Measurements from ENCODE around the gene CTNS.

Gene CTNS

DNA sequence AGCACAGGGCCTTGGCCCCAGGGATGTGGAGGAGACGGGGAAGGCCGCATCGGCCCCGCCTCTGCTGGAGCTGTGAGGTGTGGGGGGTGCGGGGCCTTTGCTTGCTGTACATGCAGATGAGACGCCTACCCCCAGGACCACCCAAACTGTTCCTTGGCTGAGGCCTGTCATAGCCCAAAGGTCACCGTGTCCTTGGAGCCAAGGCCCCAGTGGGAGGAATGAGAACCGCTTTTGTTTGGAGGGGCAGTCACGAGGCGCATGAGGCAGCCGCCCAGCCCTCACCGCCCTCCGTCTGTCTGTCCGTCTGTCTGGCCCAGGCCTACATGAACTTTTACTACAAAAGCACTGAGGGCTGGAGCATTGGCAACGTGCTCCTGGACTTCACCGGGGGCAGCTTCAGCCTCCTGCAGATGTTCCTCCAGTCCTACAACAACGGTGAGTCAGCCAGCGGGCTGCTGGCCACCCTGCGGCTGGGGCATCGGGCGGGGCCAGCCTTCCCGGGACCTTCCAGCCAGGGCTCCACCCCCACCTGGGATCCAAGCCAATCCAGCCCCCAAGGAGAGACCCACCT is 23.1 kb downstream of the CTNS start:
- peak; percentile 57 for DNase-seq (ENCODE audit: low spot score)

DNA sequence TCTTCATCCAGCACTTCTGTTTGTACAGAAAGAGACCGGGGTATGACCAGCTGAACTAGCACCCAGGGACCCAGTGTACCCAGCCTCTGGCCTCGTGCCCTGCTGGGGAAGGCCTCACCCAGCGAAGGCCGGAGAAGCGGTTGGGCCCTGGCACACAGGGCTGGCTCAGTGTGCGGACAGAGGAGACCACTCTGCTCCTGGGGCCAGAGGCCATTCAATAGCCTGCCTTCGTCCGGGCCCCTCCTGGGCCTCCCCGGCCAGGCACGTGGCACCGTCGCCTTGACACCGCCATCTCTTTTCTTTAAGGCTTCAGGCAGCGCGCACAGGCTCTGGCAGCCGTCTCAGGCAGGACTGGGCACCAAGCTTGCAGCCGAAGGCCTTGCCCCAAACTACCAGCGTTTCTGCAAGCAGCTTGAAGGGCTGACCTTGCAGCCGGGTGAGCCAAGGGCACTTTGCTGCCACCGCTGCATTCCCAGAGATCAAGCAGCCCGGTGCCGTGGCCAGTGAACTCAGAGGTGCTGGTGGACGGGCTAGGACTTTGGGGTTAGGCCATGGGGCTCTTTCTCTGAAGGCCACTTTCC is 23.8 kb downstream of the CTNS start:
- DNase-seq (ENCODE audit: low spot score): no peak

DNA sequence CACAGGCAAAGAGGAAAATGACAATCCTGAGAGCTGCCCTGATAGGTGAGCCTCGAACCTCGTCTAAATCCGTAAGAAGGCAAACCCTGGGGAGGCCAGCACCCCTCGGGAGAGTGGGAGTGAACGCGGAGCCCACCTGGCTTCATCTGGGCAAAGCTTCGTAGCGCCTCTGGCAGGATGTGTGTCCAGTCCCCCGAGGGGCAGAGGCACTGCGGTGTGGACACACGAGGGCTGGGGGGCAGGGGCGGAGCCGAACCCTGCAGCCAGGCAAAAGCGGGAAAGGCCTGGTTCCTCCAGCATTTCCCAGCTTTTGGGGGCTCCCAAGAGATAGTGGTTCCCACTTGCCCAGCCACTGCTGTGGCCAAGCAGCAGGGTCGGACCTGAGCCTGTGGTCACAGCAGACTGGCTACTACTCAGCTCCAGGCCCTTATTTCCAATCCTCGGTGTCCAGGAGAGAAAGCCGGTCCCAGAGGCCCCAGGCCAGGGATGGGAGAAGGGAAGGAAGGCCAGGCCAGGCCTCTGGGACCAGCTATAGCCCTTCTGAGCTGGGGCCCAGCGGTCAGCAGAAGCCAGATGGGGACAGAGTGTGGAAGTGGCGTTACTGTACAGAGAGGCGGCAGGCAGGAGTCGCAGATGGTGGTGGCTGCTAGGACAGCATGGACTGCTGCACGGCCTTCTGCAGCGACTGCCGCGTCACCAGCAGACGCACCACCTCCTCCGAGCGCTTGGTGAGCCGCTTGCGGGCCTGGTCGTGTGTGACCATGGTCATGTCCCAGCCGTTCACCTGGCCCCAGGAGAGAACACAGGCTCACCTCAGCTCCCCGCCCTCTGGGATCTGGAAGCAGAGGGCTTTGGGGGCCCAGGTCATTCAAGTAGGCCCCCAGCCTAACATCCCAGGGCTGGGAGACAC is 26.8 kb downstream of the CTNS start:
- no peak for DNase-seq (ENCODE audit: low spot score)

DNA sequence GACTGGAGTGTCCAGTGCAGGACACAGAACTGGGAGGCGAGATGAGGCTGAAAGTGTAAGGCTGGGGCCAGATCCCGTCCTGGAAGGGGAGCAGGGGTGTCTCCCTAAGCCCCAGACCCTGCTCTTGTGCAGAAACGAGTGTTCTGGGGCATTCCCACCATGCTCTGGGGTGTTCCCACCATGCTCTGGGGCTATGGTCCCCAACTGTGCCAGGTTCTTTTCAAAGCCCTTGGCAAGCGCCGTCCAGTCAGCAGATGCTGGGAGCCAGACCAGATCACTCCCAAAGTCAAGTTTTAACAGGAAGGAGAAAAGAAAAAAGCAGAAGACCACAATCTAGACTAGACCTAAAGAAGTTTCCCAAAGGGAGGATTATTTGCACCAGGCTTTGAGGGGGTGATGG is 29.3 kb downstream of the CTNS start:
- DNase-seq (ENCODE audit: low spot score): no peak

DNA sequence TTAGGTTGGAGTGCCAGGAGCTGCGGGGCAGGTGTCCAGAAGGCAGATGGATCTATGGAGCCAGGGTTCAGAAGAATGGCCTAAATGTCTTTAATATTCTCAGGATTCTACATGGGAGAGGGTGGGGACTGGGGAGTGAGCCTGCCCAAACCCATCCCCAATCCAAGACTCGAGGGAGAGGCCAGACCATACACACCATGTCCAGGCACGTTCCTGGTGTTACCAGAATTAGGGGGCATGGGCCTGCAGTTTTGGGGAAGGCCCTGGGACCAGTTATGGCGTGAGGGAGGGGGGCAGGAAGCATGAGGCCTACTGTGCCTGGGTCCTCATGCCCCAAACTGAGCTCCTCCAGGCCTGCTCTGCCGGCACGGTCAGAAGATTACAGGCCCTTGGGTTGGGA is 30.0 kb downstream of the CTNS start:
- no peak for DNase-seq (ENCODE audit: low spot score)

DNA sequence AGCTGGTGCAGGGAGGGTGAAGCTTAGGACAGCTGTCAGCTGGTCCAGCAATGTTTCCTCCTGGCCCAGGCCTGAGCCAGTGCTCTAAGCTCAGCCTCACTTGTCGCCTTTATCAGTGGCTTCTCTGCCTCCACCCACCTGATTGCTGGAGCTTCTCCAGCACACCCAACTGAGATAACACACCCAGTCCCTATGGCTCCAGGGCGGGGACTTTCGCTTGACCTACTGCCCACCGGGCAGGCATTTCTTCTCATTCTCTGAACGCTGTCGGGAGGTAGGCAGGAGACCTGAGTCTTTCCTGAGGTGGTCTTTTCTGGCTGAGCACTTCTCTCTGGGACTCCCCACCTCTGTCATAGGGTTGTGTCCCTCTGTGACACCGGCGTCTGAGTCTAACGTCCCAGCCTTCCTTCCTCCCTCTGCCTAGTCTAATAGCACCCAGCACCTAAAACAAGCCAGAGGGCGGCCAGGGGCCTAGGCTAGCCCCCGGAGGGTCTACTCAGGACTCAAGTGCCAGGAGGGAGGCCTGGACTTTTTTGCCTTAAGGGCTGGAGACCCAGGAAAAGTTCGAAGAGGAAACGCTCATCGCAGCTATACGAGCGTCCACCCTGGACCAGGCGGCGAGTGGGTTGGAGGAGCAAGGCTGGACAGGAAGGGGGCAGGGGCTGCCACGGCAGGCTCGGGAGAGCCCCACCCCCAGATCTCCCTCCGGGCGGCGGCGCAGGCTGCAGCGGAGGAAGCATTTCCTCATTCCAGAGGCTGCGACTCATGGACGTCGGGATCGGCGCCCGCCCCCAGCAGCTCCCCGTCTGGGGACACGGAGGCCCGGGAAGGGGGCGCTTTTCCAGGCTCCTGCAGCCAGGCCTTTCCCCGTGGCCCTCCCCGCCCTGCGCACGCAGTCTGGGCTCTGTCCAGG is 31.1 kb downstream of the CTNS start:
- peak; percentile 87 for DNase-seq (ENCODE audit: low spot score)

DNA sequence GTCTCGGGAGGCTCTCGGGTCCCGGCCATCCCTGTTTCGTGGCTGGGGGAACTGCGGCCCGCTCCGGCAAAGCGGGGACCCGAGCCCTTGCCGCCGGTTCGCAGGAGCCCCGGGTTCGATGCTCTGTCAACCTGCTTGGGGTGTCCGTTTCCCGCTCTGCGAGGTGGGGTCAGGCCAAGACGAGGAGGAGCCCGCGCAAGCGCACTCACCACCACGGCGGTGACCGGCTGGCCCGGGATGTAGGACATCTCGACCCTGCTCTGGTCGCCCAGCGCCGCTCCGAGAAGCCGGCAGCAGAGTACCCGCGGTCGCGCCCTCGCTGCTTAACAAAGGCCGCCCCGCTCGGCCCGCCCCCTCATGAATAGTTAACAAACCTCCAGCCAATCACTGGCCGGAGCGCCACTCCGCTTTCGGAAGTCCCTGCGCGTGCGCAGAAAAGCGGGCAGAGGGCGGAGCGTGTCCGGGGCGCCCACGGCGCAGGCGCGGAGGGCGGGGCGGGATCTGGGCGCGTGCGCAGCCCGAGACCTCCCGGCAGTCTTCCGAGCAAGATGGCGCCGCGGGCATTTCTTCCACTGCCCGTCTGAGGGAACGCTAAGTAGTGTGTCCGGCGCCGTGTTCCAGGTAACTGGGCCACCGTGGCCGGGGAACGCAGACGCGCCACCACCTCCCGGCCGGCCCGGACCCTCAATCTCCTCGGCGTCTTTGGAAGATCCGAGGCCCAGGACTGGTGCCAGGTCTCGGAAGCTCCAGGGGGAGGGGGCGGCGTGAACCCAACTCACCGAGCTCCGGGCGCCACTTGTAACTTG is 31.9 kb downstream of the CTNS start, which contains the start of the genes EMC6 and TAX1BP3:
TSS of gene EMC6 (plus strand) at position 534 of the 806 bp plus-strand sequence. CDS start 335 bp downstream, outside the sequence.
TSS of gene TAX1BP3 (minus strand) at position 300 of the 806 bp plus-strand sequence. CDS start at position 248, 52 bp downstream.
- peak; percentile 97 for DNase-seq (ENCODE audit: low spot score)

DNA sequence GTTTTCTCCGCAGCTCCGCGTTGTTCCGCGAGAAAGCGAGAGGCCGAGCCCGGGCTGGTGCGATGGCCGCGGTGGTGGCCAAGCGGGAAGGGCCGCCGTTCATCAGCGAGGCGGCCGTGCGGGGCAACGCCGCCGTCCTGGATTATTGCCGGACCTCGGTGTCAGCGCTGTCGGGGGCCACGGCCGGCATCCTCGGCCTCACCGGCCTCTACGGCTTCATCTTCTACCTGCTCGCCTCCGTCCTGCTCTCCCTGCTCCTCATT is 32.5 kb downstream of the CTNS start:
- DNase-seq (ENCODE audit: low spot score): no peak

DNA sequence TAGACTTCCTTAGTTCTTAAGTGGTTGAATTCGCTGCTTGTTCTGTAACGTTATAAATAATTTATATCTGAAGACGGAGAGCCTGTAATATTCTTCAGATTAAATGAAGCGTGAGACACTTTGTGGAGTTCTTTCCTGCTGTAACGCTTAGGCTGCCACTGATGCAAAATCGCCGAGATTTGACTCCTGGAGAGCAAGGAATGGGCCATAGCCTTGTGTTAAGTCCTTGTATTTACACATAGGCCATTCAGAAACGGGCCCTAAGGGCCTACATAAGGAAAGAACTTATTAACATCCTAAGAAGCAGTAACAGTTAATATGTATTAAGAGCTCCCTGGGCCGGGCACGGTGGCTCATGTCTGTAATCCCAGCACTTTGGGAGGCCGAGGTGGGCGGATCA is 33.0 kb downstream of the CTNS start:
- DNase-seq (ENCODE audit: low spot score): no peak

DNA sequence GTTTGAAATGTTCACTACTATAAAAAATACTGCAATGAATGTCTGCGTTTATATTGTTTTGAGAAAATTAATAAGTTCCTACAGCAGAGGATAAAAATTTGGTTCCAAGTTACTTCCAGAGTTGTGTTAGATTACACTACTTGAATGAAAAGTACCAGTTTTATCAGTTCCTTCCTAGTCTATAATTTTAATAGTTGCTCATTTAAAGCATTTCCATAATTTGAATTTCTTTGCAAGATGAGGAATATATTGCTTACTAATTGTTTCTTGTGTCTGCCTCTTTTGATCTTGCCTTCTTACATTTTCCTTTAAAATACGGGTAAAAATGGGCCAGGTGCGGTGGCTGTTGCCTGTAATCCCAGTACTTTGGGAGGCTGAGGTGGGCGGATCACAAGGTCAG is 36.0 kb downstream of the CTNS start:
- no peak for DNase-seq (ENCODE audit: low spot score)

DNA sequence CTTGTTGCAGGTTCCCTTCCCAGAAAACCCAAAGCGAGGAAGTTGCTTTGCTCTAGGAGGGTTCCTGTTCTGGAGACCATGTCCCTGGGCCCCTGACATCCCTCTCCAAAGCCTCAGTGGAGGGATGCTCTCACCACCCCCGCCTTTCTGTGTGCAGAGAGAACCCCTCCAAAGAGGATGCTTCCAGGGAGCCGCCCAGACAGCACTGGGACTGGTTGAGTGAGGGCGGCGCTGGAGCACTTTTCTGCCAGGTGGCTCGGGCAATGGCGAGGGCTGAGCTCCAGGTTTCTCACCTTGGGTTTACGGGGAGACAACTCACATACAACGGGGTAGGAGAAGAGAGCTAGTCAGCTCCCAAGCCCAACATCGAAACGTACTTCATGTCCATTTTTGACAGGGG is 39.3 kb downstream of the CTNS start:
- no peak for DNase-seq (ENCODE audit: low spot score)

DNA sequence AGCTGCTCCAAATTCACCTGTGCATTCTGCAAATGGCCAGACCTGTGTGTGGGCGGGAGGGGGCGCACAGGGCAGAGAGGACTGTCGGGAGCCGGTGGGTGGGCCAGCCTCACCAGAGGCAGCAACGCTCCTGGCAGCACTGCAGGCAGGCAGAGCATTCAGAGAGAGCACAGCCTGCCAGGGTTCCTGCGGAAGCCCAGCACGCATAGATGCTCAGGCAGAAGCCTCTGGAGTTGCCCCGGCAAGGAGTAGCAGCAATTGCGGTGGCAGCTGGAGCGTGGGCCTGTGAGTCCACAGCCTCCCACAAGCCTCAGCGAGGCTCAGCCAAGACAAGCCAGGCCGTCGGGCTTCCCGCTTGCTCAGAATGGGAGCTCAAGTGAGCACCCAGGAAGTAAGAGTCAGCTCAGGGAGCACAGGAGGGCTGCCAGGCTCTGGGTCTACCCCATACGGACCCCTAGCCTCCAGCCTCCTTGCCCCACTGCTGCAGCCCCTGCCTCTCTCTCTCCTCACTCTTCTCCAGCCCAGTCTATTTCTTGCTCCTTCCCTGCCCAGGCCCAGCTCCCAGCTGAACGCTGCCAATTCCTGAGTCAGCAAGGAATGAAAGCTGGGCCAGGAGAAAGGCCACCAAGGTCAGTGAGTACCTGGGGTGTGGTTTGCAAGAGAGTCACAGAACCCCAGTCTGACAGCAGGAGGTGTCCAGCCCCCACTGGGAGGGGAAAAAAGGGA is 41.7 kb downstream of the CTNS start:
- no peak for DNase-seq (ENCODE audit: low spot score)

DNA sequence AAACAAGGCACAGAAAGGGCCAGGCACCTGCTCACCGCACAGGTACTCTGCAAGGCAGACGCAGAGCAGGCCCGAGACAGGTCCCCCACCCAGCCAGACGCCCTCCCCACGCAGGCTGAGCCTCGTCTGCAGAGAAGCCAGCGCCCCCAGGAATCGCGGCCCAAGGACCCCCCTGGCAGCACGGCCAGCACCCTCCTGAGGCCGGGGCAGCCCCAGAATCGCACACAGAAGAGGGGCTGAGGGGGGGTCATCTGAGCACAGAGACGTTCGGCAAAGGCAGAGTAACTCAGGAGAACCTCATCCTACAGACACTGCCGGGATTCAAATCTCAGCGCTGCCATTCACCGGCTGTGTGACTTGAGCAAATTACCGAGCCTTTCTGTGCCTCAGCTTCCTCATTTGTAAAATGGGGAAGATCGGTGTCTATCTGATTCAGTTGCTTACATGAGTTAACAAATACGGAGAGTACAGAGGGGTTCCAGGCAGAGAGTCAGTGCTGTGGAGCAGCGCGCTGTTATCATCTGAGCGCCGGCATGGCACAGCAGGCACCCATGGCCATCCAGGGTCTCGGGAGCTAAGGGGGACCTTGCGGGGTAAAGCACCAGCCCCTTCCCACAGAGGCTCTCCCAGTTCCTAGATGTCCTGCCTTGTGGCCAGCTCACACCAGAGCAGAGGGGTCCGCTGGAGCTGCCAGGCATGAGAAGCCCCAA is 42.4 kb downstream of the CTNS start:
- DNase-seq (ENCODE audit: low spot score): no peak

DNA sequence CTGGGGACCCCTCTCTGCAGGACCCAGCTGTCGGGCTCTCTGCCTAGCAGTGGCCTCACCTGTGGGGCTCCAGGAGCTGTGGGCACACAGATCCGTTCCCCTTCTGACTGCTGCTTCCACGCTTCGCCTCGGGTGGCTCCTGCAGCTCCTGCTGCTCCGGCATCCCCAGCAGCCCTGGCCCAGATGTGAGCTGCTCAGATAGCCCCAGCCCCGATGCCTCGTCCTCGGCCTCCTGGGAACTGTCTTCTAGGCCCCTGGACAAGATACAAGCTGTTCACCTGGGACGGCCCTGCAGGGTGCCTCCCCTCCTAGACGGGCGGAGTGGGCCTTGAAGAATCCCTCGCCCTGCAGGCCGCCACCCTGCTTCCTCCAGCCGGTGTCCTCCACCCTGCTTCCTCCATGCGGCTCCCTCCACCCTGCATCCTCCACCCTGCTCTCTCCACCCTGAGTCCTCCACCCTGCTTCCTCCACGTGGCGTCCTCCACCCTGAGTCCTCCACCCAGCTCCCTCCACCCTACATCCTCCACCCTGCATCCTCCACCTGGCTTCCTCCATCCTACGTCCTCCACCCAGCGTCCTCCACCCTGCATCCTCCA is 43.1 kb downstream of the CTNS start:
- no peak for DNase-seq (ENCODE audit: low spot score)

DNA sequence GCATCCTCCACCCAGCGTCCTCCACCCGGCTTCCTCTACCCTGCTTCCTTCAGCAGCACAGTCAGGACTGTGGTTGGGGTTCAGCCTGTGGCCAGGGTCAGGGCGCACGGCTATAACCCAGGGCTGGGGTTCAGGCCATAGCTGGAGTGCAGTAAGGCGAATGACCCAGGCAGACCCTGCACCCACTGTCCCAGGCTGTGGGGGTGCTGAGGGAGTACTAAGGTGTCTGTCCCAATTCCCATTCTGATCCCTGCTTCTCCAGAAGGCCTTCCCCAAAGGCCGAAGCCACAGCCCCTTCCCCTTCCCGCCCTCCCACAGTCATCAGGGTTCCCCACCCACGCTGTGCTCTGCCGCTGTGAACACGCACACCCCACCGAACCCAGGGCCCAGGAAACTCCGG is 44.5 kb downstream of the CTNS start:
- no peak for DNase-seq (ENCODE audit: low spot score)

DNA sequence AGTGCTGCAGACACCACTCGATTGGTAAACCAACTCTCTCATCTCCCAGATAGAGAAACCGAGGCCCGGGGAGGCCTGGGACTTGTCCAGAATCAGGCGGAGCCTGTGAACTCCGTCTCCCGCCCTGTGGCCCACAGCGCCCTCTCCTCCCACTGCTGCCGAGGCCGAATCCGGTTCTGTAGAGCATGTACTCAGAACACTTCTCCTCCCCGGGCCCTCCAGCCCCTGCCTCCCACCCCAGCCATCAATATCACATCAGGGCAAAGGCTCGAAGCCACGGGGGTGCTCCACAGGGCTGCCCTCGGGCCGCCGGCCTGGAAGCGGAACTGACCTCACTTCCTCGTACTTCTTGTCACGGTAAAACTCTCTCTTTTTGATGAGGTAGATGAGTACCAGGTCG is 45.0 kb downstream of the CTNS start:
- no peak for DNase-seq (ENCODE audit: low spot score)

DNA sequence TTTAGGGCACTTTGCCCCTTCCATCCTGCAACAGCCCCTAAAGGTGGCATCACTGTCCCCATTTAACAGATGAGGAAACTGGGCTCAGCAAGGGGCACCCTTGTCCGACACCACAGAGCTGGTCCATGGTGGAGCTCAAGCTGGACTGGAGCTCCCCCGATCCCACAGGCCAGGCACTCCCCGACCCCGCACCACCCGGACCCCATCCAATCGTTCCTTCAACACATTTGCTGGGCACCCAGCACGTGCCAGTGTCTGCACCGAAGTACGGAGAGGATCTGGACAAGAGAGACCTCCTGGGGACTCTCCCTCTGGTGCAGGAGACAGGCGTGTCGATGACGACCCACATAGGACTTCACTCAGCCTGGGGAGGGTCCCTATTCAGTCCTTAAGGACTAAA is 45.5 kb downstream of the CTNS start:
- DNase-seq (ENCODE audit: low spot score): no peak

DNA sequence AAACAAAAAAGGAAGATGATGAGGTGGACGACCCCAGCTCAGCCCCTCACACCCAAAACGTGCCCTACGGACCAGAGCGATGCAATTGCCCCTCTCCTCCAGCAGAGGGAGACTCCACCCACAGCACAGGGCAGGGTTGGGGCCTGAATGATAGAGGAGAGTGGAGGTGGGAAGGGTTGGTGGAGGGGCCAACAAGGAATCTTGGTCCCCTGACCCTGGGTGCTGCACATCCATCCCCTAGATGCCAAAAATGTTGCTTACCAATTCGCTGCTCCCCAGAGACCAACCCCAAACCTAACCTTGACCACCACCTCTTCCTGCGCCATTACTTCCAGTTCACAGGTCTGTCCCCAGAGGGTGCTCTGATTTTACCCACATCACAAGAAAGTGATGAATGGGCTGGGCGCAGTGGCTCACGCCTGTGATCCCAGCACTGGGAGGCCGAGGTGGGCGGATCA is 46.5 kb downstream of the CTNS start:
- peak; percentile 55 for DNase-seq (ENCODE audit: low spot score)

DNA sequence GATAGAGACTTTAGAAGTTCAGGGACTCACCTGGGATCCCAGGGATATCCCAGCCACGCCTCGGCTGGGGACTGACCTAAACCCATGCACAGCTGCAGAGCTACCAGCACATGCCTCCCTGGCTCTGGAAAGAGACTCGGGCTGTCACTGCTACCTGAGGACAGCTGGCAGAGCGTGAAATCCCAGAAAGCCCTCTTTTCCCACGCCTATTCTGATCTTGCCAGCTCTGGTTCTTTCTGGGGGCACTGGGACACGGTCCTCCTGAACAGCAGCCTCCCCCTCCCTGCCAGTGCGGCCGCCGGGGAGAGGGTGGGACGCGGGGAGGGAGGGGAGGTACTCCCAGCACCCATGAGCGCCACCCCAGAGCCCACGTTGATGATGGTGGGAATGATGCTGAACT is 48.6 kb downstream of the CTNS start:
- DNase-seq (ENCODE audit: low spot score): no peak
